ENCODE data around the gene NOL8.

NOL8 gene

DNA sequence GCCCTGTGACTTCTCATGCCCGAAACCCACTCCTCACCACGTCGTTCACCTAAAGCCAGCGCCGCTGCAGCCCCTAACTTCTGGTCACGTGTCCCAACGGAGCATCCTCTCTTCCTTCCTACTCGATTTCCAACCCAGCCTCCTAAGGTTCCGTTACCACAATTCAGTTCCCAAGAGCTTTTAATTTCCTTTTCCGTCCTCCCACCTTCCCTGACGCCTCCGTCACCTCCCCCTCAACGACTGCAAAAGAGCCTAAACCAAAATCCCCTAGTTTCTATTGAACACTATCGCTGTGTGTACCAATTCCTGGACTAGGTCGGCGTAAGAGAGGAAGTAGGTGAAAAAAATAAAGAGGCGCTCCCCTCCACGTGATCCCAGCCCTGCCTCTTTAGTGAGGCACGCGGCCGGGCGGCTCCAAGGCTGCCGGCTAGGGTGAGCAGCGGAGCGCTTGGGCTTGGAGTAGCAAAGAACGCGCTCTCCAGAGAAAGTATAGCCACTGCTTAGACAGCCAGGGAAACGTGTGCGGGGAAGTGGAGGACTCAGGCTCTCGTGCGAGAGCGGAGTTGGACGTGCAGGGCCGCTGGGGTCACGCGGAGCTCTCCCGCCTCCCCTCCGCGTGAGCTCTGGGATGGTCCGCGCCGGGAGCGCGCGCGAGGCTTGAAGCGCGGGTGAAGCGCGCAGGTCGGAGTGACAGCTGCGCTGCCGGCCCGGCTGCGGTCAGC lies at the start of gene NOL8, which contains the start of gene CENPP:
NOL8 (minus strand) TSS at position 82 of the 722 bp plus-strand sequence. CDS start 1,189 bp downstream, outside the sequence.
CENPP (plus strand) TSS at position 685 of the 722 bp plus-strand sequence.
- DNase-seq: peak; percentile 37 to 95 (median 86)

DNA sequence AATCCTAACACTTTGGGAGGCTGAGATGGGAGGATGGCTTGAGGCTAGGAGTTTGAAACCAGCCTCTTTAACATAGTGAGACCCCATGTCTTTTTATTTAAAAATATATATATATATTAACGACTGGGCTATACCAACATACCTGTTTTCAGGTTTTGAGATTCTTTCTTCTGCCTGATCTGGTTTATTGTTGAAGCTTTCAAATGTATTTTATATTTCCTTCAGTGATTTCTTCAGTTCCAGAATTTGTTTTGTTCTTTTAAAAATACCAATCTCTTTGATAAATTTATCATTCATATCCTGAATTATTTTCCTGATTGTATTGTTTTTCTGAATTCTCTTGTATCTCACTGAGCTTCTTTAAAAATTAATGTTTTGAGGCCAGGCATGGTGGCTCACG lies 48.0 kb upstream of the NOL8 start:
- DNase-seq: no peak

DNA sequence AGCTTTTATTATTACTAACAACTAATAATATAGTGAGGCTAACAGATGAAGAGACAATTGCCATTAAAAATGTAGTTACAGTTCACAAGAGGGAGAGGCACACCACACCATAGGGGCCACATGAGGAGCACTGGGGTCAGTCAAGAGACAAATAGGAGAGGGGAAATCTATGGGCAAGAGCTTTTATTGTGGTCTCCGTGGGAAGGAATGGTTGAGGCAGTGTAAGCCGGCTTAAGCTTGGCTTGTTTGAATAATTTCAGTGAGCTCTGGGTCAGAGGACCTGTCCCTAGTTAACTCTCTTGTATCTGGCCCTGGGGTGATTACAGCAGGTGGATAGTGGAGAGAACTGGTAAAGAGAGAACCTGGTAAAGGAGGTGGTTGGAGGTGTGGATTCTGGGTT lies 43.9 kb upstream of the NOL8 start:
- no peak for DNase-seq

DNA sequence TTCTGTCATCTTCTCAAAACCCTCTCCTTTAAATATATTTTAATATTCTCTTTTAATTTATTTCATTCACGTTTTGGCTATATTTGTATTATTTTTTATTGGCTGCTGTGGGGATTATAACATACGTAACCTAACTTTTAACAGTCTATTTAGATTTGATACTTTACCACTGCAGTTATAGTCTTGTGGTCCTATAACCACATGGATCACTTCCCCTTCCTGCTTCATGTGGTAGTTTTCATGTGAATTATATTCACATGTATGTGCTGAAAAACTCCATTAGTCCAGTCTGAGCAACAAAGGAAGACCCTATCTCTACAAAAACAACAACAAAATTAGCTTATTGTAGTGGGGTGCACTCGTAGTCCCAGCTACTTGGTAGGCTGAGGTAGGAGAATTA lies 34.9 kb upstream of the NOL8 start:
- DNase-seq: no peak

DNA sequence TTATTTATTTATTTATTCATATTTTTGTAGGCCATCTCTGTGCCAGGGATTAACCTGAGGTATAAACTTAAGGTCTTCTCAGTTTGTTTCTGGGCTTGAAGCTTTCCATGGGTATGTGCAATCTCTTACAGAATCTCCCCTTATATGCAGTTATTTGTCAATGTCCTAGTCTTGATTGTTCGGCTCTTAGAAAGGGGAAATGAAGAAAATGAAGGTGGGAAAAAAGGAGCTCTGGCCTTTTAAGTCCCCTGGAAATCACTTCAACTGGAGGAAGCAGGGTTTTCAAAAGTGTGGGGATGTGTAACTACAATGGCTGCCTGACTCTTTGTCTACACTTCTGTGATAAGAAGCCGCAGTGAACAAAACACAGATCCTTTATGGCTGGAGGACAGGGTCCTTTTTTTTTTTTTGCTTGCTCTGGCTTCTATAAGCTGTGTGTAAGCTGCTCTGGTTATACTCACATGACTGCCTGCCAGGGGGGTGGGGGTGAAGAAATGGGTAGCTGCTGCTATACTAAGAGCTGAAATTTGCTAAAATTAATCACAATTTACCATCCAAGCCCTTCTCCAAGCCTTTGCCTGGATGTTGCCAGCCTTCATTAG lies 34.3 kb upstream of the NOL8 start:
- DNase-seq: no peak

DNA sequence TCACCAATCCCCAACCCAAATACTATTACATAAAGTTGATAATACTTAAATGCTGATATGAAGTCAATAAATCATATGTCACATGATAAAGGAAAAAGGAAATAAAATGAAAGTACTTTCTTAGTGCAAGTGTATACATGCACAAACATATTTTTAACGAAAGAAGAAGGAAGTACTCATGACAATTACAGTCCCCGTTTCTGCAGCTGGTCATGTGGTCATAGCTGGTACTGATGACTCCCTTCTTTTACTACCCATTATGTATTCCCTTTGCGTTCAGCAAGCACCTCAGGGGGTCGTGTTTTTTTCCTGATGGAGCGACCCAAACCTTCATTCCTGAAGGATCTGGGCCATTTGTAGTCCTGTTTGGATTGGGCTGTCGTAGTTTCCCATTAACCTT lies 27.9 kb upstream of the NOL8 start:
- DNase-seq: no peak

DNA sequence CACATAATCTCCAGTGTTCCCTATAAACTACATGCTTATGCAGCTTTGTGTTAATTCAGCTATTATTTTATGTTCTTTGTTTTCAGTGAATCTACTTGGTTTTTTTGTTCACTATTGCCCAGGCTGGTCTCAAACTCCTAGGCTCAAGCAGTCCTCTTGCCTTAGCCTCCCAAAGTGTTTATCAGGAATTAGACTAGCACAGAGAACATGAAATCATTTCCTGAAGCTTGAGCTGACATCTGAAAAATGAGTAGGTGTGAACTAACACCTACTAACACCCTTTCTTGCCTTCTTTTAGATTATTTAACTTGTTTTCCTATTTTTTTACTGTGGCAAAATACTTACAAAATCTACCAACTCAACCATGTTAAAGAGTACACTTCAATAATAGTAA lies 25.6 kb upstream of the NOL8 start:
- DNase-seq: no peak

DNA sequence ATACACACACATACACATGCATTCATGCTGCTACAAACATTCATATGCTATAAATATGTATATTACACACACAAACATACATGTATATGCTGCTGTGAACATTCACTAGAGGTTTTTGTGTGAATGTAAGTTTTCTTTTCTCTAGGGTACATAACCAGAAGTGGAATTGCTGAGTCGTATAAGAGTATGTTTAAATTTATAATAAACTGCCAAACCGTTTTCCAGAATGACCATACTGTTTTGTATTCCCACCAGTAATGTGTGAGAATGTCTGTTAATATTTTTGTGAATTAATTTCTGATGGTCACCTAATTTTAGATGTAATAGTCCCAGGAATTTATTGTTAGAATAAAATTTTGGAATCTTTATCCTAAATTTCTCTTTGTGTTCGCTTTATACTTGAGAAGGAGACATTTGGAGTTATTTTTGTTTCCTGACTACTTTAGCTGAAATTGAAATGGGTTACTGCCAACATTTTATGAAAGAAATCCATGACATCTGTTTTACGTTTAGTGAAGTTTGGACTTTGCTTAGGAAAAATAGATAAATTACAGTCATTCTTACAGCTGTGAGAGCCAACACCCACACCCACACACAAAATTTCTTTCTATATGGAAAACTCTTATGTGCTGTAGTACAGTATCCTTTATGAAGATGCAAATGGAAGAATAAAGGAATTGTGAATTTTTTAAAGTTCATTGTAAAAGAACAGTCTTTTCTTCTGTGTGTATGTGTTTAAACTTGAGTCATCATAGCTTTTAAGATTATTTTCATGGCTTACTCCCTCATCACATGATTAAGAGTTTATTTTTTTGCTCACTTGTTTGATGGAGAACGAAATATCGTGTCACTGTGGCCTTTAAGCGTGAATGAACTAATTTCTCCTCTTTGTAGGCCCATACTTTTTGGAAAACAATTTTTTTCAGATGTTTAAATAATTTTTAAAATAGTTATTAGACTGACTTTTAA lies 24.9 kb upstream of the NOL8 start:
- no peak for DNase-seq

DNA sequence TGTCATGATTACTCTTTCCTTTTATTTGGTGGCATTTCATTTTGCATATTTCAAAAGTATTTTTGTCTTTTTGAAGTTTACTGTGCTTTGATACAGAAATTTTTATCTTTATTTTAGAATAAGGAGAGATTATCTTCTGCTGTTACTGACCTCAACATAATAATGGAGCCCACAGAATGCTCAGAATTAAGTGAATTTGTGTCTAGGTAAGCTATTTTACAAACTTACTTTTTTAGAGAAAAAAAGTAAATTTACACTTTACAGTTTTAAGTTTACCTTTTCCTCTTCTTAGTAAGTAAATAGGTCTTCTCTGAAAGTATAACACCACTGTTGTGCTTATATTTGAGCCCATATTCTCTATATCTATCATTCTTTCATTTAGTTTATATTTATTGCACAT lies 20.4 kb upstream of the NOL8 start:
- DNase-seq: no peak

DNA sequence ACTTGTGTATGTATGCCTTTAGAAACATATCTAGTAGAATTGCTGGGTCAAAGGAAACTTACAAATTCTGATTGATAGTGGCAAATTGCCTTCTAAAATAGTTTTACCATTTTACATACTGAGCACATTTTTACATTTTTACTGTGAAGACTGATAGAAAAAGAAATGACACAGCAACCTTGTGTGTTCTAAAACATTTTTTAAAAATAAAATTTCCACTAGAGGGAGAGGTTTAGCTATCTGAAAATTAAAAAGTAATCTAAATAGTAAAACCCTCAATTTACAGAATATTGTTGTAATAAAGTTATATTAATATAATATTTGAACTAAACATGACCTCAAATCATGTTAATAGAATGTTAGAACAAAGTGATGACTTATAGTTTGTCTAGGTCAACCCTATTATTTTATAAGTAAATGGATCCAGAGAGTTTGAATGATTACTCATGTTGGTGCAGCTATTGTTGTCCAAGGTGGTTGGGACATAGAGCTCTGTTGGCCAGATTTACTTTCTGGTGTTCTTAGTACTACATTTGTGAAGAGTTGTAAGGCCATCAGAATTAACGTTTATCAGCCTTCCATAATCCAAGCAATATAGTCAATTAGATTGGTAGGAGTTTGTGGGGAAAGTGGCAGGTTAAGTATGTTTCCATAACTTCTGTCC lies 17.8 kb upstream of the NOL8 start:
- DNase-seq: no peak

DNA sequence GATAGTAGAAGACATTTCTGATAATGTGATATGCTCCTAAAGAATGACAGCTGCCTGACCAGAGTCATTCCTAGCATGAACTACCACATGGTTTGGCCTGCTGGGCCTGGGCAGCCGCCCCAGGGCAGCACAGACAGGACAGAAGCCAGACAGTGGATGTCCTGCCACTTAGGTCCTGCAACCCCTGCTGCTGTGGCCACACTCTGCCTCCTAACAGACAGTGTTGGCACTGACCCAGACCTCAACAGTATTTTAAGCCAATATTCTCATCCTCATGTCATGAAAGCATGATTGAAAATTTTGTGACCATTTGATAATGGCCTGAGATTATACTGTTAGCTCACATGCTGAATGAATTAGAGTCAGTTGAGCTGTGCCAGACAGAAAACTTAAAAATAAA lies 16.4 kb upstream of the NOL8 start:
- no peak for DNase-seq

DNA sequence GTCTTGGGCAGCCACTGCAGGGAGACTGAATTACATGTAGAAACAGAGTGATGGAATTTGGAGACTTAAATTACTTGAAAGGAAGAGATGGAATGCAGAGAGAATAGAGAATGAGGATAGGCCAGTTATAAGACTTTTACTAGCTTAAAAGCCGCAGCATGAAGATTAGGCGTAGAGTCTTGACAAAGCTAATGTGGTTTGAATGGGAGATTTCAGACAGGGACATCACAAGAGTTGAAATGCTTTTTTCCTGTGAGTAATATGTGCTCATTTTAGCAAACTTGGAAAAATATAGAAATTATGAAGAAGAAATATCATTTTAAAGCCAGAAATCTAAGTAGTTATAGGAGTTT lies 8.1 kb upstream of the NOL8 start:
- DNase-seq: no peak

DNA sequence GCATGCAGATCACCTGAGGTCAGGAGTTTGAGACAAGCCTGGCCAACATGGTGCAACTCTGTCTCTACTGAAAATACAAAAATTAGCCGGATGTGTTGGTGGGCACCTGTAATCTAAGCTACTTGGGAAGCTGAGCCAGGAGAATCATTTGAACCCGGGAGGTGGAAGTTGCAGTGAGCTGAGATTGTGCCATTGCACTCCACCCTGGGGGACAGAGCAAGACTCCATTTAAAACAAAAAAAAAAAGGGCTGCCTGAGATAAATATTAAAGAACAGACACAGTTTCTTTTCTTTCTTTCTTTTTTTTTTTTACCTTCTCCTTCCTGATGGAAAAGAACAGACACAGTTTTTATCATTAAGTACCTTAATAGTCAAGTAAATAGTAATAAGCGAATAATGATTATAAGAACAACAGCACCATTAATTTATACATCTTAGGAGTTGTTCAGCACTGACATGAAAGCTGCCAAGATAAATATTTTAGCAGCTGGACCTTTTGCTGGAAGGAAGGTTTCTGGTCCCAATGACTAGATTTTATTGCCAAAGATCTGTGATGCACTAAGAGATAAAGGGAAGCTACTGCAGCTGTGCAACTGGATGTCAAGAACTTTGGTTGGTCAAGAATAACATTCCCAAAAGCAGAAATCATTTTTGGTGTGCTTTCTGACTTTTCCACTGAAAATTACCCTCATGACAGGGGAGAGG lies 7.6 kb upstream of the NOL8 start:
- no peak for DNase-seq

DNA sequence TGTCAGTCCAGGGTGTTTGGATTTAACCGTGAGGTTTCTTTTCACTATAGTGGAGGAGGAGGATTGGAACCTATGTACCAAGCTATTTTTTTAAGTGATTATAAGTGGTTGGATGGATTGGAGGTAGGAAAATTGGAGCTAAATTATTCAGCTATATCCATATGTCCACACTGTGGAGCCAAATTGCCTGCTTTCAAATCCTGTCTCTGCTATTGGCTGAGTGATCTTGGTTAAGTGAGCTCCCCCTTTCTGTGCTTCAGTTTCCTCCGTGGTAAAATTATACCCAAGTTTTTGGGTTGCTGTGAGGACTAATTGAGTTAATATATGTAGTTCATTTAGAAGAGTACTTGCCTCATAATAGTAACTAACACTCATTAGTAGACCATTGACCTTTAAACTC lies 3.1 kb upstream of the NOL8 start:
- DNase-seq: no peak

DNA sequence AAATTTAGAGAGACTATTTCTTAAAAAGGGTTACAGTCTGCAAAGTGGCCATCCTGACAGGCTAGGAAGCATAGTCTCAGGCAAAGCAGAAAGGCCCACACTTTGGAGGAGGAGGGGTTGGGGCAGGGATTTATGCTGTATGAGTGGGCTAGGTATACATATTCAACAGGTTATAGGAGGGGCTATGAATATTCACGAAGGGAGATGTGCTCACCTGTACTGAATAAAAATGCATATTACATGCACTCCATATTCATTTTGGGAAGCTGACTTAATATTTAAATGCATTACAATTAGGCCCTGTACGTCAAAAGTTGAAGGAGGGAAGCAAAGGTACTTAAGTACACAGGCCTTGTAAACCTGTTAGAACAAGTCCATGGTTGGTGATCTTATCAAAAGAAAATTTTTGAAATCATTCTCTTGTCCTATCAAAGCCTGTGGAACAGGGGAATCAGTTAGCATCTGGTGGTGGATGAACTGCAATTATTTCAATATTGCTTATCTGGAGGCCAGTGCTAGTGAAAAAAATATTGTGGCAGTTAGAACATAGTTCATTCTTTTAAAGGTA lies 2.2 kb upstream of the NOL8 start:
- DNase-seq: no peak

DNA sequence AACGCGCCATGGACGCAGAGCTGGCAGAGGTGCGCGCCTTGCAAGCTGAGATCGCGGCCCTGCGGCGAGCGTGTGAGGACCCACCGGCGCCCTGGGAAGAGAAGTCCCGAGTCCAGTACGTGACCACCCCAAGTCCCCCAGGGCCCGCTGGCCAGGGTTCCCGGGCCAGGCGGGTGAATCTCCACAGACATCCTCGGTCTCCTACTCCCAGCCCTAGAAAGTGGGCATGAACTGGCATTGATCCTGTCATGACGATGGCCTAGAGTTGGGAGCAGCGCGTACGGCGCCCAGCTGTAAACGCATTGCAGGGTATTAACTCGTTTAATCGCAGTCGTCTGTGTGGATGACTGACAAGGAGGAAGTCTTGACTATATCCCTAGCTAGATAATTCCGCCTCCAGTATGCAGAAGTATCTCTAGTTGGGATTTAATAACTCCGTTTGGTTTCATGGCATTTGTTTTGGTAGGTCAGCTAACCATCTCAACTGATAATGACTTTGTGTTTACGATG lies 896 bp upstream of the NOL8 start:
- DNase-seq: peak in 1 of 56 donors; percentile 54

DNA sequence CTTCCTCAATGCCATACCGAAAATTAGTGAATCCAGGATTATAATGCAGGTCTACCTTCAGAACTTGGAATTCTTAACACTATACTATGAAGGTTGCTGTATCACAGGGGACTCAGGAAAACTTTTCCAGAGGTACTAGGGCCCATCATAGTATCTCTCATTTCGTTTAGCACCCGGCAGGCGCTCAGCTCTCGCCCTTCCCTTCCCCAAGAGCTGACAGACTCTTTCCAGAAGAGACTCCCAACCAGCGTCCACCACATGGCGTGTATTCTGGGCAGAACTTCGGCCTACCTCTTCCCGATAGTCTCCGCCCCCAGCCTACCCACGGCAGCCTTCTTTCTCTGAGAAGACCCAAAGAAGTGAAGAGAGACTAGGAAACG lies 271 bp downstream of the NOL8 start:
- DNase-seq: peak in 1 of 56 donors; percentile 7

DNA sequence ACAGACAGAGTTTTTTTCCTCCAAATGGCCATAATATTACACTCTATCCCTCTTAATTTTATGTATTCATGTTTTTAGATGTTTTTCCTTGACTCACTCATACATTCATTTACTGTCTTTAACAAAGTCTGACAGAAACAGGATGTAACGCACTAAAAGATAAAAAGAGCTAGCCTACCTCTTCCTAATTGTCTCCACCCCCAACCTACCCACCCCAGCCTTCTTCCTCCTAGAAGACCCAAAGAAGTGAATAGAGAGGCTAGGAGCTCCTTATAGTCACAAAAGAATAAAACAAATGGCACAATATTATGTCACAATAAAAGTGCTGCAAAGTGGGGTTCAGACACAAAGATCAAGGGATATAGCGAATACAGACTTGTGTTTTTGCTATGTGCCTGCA lies 719 bp downstream of the NOL8 start:
- no peak for DNase-seq

DNA sequence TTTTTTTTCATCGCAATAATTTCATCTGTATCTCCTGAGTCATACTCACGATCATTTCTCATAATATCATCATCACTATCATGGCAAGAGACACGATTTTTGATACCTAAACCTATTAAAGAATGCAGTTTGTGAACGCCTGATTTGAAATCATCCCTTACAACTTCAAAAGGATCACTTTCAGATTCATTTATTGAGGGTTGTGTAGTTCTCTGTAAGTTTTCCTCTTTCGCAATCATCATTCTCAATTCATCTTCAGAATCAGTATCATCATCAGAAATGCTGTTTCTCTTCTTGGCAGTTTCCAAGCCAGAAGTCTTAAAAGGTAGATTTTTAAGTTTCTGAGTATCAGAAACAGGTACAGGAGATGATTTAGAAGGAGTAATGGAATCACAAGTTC lies 9.7 kb downstream of the NOL8 start:
- no peak for DNase-seq

DNA sequence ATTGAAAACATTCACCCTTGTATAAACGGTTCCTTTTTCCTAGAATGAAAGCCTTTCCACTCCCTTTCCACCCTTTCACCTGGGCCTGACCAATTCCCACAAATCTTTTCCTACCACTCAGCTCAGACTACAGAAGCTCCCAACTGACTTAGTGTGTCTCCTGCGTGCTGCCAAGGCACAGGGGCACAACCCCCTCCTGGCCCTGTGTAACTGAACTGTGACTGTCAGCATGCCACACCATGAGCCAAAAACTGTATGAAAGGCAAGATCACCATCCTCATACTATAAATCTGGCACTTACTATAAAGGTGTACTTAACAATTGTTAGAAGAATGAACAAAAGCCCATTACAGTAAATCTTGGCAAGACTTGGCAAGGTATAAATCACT lies 11.5 kb downstream of the NOL8 start:
- no peak for DNase-seq
